Esophagus muscularis mucosa (tissue), 4 donors: ENCODE results near the gene EMC7. TPM values are rescaled to one million over a fixed set of nuclear protein-coding genes. Genes with fewer than 3 reads are reported as not detected.
A peak's percentile ranks its signal among the peaks of the same experiment; 100 is the strongest.

ENCODE experiments used
- DNase-seq: peaks from one replicate; pipeline ENCODE4 v3.0.0-alpha.2; 2017; ENCODE audit errors: extremely low spot score
- H3K27ac ChIP-seq, 4 donors: fragments of 200-600 bp; sonication (generic); replicated peaks in 1 of 4; 1 replicate in 3 of 4; 2 replicates in 1 of 4; pipeline ENCODE4 v1.5.1; 2016 to 2019; ENCODE audit warnings: mild to moderate bottlenecking in 1 of 4
- H3K27me3 ChIP-seq, 4 donors: fragments of 200-600 bp; sonication (generic); one replicate each; pipeline versions ENCODE4 v1.5.1 to v1.6.0; 2016 to 2019
- H3K36me3 ChIP-seq, 4 donors: fragments of 200-600 bp; sonication (generic); one replicate each; pipeline ENCODE4 v1.5.1; 2016 to 2019
- H3K4me1 ChIP-seq, 4 donors: fragments of 200-600 bp; sonication (generic); one replicate each; pipeline ENCODE4 v1.5.1; 2016 to 2019
- H3K4me3 ChIP-seq, 4 donors: fragments of 200-600 bp; sonication (generic); 1 replicate in 2 of 4; 2 replicates in 2 of 4; pipeline ENCODE4 v1.5.1; 2016 to 2019; ENCODE audit warnings: mild to moderate bottlenecking in 4 of 4, moderate library complexity in 1 of 4
- H3K9me3 ChIP-seq, 4 donors: fragments of 200-600 bp; sonication (generic); 1 replicate in 3 of 4; 2 replicates in 1 of 4; pipeline ENCODE4 v1.5.1; 2016 to 2019
- CTCF ChIP-seq, 3 experiments: fragments of 200-600 bp in 2 of 3; fragments of 450-650 bp in 1 of 3; sonication (generic) in 2 of 3; IDR thresholded peaks; one replicate each; pipeline ENCODE4 v1.5.1; 2017 to 2019; ENCODE audit warnings: antibody characterized with exemption in 3 of 3, mild to moderate bottlenecking in 2 of 3, moderate library complexity in 1 of 3
- EP300 ChIP-seq: sonication (generic); formaldehyde crosslinking; IDR thresholded peaks from one replicate; pipeline ENCODE4 v1.6.1; 2017; ENCODE audit warnings: antibody characterized with exemption
- POLR2A ChIP-seq: fragments of 450-650 bp; IDR thresholded peaks from one replicate; pipeline ENCODE4 v1.6.1; 2017; ENCODE audit warnings: antibody characterized with exemption, moderate library complexity, mild to moderate bottlenecking, low read depth
- POLR2AphosphoS5 ChIP-seq, 2 donors: sonication (generic); formaldehyde crosslinking; IDR thresholded peaks; one replicate each; pipeline ENCODE4 v1.6.1; 2017; ENCODE audit warnings: antibody characterized with exemption in 2 of 2
- WGBS: methylation state at CpG from one replicate; pipeline ENCODE4 v1.1.5; 2018; 5-methylcytosine and 5-hydroxymethylcytosine counted together
- intact Hi-C: fragments of 100-400 bp; cut with DNase I; formaldehyde crosslinking; loops from one replicate; pipeline ENCODE4 v1.15.1; 2023
- total RNA-seq, 4 donors: library from RNA; depleted of rRNA; stranded (reverse); fragments of >200 nt; gene quantifications; one replicate each; pipeline versions ENCODE4 v1.1.0 to v1.2.1, GENCODE V29; 2016

Gene EMC7
- total RNA-seq, 4 donors from 2014 or later, result 38.6 to 47.1 (median 42.4) TPM

GRCh38 chr15:34099914-34100313 is 1.7 kb downstream of the EMC7 start:
- WGBS, result 95% methylated on average over 5 of the region's 5 CpGs
- Histone ChIP-seq H3K4me1 (peaks cover 21 to 38% (median 32%) of the 10 kb centered on the region in 4 donors), H3K27me3 (no peaks in the 10 kb centered on the region), H3K36me3 (peaks cover 6 to 12% (median 7%) of the 10 kb centered on the region in 4 donors), H3K27ac (no peak overlapping the region), H3K4me3 (no peak overlapping the region), H3K9me3 (no peaks in the 10 kb centered on the region)
- no peak for TF ChIP-seq EP300
- TF ChIP-seq POLR2A, result no peak
- TF ChIP-seq CTCF (IDR thresholded peaks at IDR 0.05), result no peak
- no peak for TF ChIP-seq POLR2AphosphoS5 (IDR thresholded peaks at IDR 0.05)
- DNase-seq, result no peak
- intact Hi-C loops, result loop anchor here (5.0 to 10.0 kb wide), 3 partner anchors 112 to 267 kb away; partner anchors contain the start of genes KATNBL1, LPCAT4 and SLC12A6

GRCh38 chr15:34085746-34086145 is 15.9 kb downstream of the EMC7 start:
- Histone ChIP-seq H3K27me3 (no peaks in the 10 kb centered on the region), H3K4me1 (peaks cover 0 to 11% (median 0%) of the 10 kb centered on the region in 4 donors), H3K9me3 (no peaks in the 10 kb centered on the region), H3K36me3 (peaks cover 28 to 76% (median 59%) of the 10 kb centered on the region in 4 donors), H3K4me3 (no peak overlapping the region), H3K27ac (no peak overlapping the region)
- intact Hi-C loops, result no loop called here
- 76% methylated on average over 2 of the region's 2 CpGs for WGBS
- no peak for DNase-seq
- TF ChIP-seq CTCF (IDR thresholded peaks at IDR 0.05) (no peak), POLR2A (no peak), POLR2AphosphoS5 (IDR thresholded peaks at IDR 0.05) (no peak), EP300 (no peak)

GRCh38 chr15:34084086-34084485 is 17.6 kb downstream of the EMC7 start:
- Histone ChIP-seq H3K27ac (peak overlapping the region in 3 of 4 donors; percentile 11 to 15 (median 14)), H3K27me3 (no peaks in the 10 kb centered on the region), H3K4me1 (peaks cover 0 to 11% (median 0%) of the 10 kb centered on the region in 4 donors), H3K36me3 (peaks cover 23 to 66% (median 52%) of the 10 kb centered on the region in 4 donors), H3K4me3 (no peak overlapping the region), H3K9me3 (no peaks in the 10 kb centered on the region)
- TF ChIP-seq POLR2AphosphoS5 (IDR thresholded peaks at IDR 0.05) (peak in 1 of 2 donors; percentile 9), CTCF (IDR thresholded peaks at IDR 0.05) (no peak), EP300 (no peak)
- whole genome bisulfite sequencing, result 58% methylated on average over 7 of the region's 7 CpGs
- no peak for DNase-seq
- intact Hi-C loops, result no loop called here

- peaks cover 0 to 26% (median 19%) of the 10 kb centered on the region in 4 donors for H3K36me3 ChIP-seq
- DNase-seq, result no peak
- TF ChIP-seq POLR2A (no peak), CTCF (IDR thresholded peaks at IDR 0.05) (no peak), EP300 (no peak), POLR2AphosphoS5 (IDR thresholded peaks at IDR 0.05) (no peak)
- 94% methylated on average over 4 of the region's 4 CpGs for WGBS
- H3K4me1 ChIP-seq, result peaks cover 0 to 11% (median 0%) of the 10 kb centered on the region in 4 donors
- no peak overlapping the region for H3K27ac ChIP-seq
- no peak overlapping the region for H3K4me3 ChIP-seq
- no peaks in the 10 kb centered on the region for H3K27me3 ChIP-seq
- intact Hi-C loops, result no loop called here
- H3K9me3 ChIP-seq, result no peaks in the 10 kb centered on the region
Measured at GRCh38 chr15:34079904-34080303, 21.8 kb downstream of the EMC7 start.

- no peak overlapping the region for H3K27ac ChIP-seq
- DNase-seq, result no peak
- 86% methylated on average over 3 of the region's 3 CpGs for WGBS
- no peaks in the 10 kb centered on the region for H3K27me3 ChIP-seq
- intact Hi-C loops, result no loop called here
- TF ChIP-seq CTCF (IDR thresholded peaks at IDR 0.05) (no peak), POLR2AphosphoS5 (IDR thresholded peaks at IDR 0.05) (no peak), EP300 (no peak), POLR2A (no peak)
- H3K4me1 ChIP-seq, result peaks cover 0 to 5% (median 0%) of the 10 kb centered on the region in 4 donors
- no peaks in the 10 kb centered on the region for H3K9me3 ChIP-seq
- H3K4me3 ChIP-seq, result no peak overlapping the region
- peaks cover 0 to 16% (median 12%) of the 10 kb centered on the region in 4 donors for H3K36me3 ChIP-seq
Measured at GRCh38 chr15:34078900-34079299, 22.8 kb downstream of the EMC7 start.
